NCI-H1694 treated with DMSO at 0.1 percent for 48 hours (cell line): ENCODE measurements around the gene ZNF575.

Experiments used
- DNase-seq: peaks from one replicate; lab custom pipeline; 2025; lab: John Stamatoyannopoulos, UW

ZNF575 gene

GRCh38 chr19:43572171-43572588, 39.2 kb downstream of the ZNF575 start:
- DNase-seq: no peak

- no peak for DNase-seq
These were observed 41.6 kb downstream of the ZNF575 start for GRCh38 chr19:43574424-43575155.

DNA sequence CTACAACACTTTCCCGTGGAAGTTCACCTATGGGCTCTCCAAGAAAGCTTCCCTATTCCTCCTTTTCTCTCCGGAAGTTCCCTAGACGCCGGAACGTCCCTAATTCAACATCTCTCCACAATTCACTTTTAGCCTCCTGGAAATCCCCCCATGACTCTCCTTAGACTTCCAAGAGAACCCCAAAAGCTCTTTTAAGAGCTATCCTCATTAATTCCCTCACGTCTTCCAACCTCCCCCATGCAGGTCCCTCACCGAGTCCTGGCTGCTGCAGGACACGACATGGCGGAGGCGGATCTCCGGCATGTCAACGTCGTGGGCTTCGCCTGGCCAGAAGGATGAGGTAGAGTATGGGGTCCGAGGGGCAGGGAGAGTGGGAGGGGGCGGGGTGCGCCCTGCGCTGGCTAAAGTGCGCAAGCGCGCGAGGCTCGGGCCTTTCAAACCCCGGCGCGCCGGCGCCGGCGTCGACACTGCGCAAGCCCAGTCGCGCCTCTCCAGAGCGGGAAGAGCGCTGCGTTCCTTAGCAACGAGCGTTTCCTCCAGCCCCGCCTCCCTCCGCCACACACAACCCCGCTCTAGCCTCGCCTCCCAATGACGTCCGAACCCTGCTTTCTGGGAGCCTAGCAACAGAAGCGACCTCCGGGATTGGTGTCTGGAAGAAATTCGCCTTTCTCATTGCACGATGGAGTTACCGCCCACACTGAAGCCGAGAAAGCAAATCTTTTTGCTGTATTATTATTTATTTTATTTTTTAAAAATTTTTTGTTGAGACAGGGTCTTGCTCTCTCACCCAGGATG, 42.4 kb downstream of the ZNF575 start, which contains the start of the genes PINLYP and XRCC1:
Gene PINLYP (plus strand): TSS at position 646 of the 795 bp plus-strand sequence. CDS start 1,391 bp downstream, outside the sequence.
Gene XRCC1 (minus strand): TSS at position 372 of the 795 bp plus-strand sequence. CDS start 69 bp downstream, at position 303.
- peak; percentile 96 for DNase-seq

- no peak for DNase-seq
These were observed 43.2 kb downstream of the ZNF575 start for GRCh38 chr19:43575955-43576878.

DNA sequence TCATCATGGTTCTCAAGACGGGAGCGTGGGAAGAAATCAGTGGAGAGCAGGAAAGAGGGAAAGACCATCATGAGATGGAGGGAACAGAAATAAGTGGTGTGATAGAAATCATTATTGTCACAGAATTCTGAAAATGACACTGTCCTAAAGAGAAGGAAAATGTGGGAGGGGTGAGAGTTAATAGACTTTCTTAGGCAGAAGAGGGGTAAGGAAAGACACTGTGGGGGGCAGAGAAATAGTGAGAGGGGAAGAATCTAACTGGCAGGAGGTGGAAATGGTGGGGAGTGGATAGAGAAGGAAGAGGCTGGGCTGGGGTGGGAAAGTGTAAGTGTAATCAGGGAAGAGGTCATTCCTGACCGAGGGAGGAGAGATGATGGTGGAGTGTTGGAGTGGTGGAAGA, 45.8 kb downstream of the ZNF575 start:
- DNase-seq: no peak

- DNase-seq: no peak
These were observed 48.5 kb downstream of the ZNF575 start for GRCh38 chr19:43581467-43581866.

DNA sequence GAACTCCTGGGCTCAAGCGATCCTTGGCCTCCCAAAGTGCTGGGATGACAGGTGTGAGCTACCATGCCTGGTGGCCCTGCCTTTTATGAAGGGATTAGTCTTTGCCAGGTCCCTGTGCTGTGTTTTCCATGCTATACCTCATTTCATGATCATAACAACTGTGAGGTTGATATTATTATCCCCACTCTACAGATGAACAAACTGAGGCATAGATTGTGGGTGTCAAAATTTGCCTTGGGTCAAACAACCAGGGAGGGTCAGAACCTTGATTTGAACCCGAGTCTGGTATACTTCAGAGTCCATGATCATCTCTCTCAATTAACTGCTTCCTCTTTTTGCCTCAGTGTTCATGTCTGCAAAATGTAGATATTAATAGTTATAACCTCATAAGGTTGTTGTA, 49.5 kb downstream of the ZNF575 start:
- no peak for DNase-seq

DNA sequence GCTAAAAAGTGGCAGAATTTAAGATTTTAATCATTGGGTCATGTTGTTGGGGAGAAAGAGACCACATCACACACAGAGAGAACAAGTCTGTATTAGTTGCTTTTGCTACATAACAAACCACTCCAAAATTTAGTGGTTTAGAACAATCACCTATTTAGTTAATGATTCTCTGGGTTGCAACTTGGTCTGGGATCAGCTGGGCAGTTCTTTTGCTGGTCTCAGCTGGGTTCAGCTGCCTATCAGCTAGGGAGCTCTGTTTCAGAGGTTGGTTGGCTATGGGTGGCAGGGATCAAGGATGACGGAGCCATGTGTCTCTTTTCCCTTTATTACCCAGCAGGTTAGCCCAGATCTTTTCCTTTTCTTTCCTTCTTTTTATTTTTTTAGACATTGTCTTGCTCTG, 51.5 kb downstream of the ZNF575 start:
- DNase-seq: no peak
